Endothelial cell of umbilical vein (primary cell): ENCODE data around the gene ARL10. TPM values are rescaled to one million over a fixed set of nuclear protein-coding genes. Genes with fewer than 3 reads are reported as not detected.

ENCODE experiments used
- microRNA counts: library from miRNA; unstranded; fragments of <30 nt; microRNA quantifications from one replicate; lab custom pipeline; 2016
- microRNA-seq: library from miRNA; unstranded; fragments of <30 nt; microRNA quantifications from one replicate; pipeline ENCODE4 v1.2.0, GENCODE V29; 2021; ENCODE audit warnings: borderline number of aligned reads, borderline replicate concordance
- polyA plus RNA-seq, 4 experiments: library from polyadenylated mRNA; depleted of rRNA in 3 of 4; stranded (reverse) in 3 of 4; unstranded in 1 of 4; fragments of >200 nt; gene quantifications; 2 replicates each; pipeline versions ENCODE4 v1.2.1 to v1.2.3, GENCODE V29; 2011 to 2012; ENCODE audit warnings: missing spikeins in 1 of 4
- small RNA-seq: library from RNA; depleted of rRNA; stranded (forward); fragments of <200 nt; gene quantifications from one replicate; pipeline ENCODE3, GENCODE V24; 2012; ENCODE audit warnings: low replicate concordance, low read depth; ENCODE audit not compliant: insufficient read depth, insufficient read length
- total RNA-seq: library from RNA; stranded (reverse); gene quantifications from 2 replicates; pipeline ENCODE4 v1.2.3, GENCODE V29; 2021

The ARL10 gene
- total and polyA plus RNA-seq, 2 donors (not counting 3 experiments of a cell fraction or from before 2014, with no cell fraction given), result 7.7 to 20.7 TPM

MicroRNAs within 50 kb of the gene (microRNA counts, 767-probe panel; counts per million panel counts)
- 723 counts per million, percentile 96 among the panel's probes with 10 or more counts for microRNA hsa-miR-1271-5p (lab: Ali Mortazavi, UCI)

Small RNA genes within 50 kb of the gene (microRNA-seq; reads per million reads assigned to microRNA genes)
- 1.9 reads per million for gene MIR1271

Small RNA genes within 50 kb of the gene (small RNA-seq; reads per million reads assigned to genes)
- gene MIR1271, result 1.1 reads per million

Other genes starting within 250 kb of the ARL10 start
- gene SIMC1, start 127.1 kb upstream of the ARL10 start, total RNA-seq, result 16.2 and 16.4 TPM in 2 replicates
- gene SIMC1, start 127.1 kb upstream of the ARL10 start, polyA plus RNA-seq, result 7.7 and 9.0 TPM in 2 replicates
- gene KIAA1191, start 3.7 kb upstream of the ARL10 start, total RNA-seq, result 116 and 119 TPM in 2 replicates
- 114 TPM in 2 replicates for gene KIAA1191, start 3.7 kb upstream of the ARL10 start, polyA plus RNA-seq
- 47.4 and 51.6 TPM in 2 replicates for gene NOP16, start 23.1 kb downstream of the ARL10 start, total RNA-seq
- 31.1 and 41.1 TPM in 2 replicates for gene NOP16, start 23.1 kb downstream of the ARL10 start, polyA plus RNA-seq
- 96.2 and 103 TPM in 2 replicates for gene HIGD2A, start 23.3 kb downstream of the ARL10 start, total RNA-seq
- 210 and 294 TPM in 2 replicates for gene HIGD2A, start 23.3 kb downstream of the ARL10 start, polyA plus RNA-seq
- gene CLTB, start 51.1 kb downstream of the ARL10 start, total RNA-seq, result 73.2 and 108 TPM in 2 replicates
- gene CLTB, start 51.1 kb downstream of the ARL10 start, polyA plus RNA-seq, result 111 and 126 TPM in 2 replicates
- 43.5 and 50.1 TPM in 2 replicates for gene FAF2, start 82.9 kb downstream of the ARL10 start, total RNA-seq
- gene FAF2, start 82.9 kb downstream of the ARL10 start, polyA plus RNA-seq, result 24.8 and 27.9 TPM in 2 replicates
- gene RNF44, start 171.9 kb downstream of the ARL10 start, total RNA-seq, result 50.2 and 51.5 TPM in 2 replicates
- 19.8 and 24.4 TPM in 2 replicates for gene RNF44, start 171.9 kb downstream of the ARL10 start, polyA plus RNA-seq
- not detected in 2 replicates for gene CDHR2, start 183.9 kb downstream of the ARL10 start, total RNA-seq
- not detected in 2 replicates for gene CDHR2, start 183.9 kb downstream of the ARL10 start, polyA plus RNA-seq
- gene GPRIN1, start 244.7 kb downstream of the ARL10 start, total RNA-seq, result 9.3 and 10.4 TPM in 2 replicates
- gene GPRIN1, start 244.7 kb downstream of the ARL10 start, polyA plus RNA-seq, result 2.4 and 2.6 TPM in 2 replicates